ENCODE measurements around the gene CST7. TPM values are rescaled to one million over a fixed set of nuclear protein-coding genes. Genes with fewer than 3 reads are reported as not detected.

Gene CST7
- total RNA-seq, 1 donor from 2014 or later: not detected

DNA sequence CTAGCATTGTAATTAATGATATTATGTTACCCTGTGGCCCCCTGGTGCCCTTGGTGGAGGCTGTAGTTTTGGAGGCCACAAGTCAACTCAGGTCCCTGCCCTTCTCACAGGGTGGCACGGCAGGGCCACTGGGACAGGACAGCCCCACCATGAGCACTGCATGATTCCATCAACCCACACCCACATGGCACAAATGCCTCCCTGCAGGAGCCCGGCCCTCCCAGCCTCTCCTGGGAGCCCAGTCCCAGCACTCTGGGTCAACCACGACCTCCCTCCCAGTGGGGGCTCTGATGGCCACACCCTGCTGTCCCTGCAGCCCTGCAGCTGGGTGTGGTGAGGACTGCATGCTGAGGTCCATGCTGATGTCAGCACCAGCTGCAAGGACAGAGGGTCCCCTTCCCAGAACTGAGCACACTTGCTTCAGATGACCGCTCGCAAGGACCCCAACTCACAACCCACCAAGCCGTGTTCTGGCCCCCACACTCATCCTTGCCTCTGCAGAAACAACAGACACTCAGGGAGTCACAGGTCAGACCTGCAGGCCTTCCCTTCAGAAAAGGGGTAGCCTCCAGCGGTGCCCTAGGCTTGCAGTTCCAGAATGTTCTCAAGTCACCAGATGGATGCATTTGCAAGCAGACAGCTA, 15.7 kb upstream of the CST7 start:
- Histone ChIP-seq H3K4me1 (no peaks in the 10 kb centered on the region), H3K27ac (no peak overlapping the region), H3K4me3 (no peak overlapping the region), H3K27me3 (no peaks in the 10 kb centered on the region), H3K9me3 (no peaks in the 10 kb centered on the region), H3K36me3 (no peaks in the 10 kb centered on the region)
- intact Hi-C loops (cut with DNase I): no loop called here
- no peak for DNase-seq (ENCODE audit: low spot score in 2 of 2)
- no peak for TF ChIP-seq CTCF (IDR thresholded peaks at IDR 0.05)

DNA sequence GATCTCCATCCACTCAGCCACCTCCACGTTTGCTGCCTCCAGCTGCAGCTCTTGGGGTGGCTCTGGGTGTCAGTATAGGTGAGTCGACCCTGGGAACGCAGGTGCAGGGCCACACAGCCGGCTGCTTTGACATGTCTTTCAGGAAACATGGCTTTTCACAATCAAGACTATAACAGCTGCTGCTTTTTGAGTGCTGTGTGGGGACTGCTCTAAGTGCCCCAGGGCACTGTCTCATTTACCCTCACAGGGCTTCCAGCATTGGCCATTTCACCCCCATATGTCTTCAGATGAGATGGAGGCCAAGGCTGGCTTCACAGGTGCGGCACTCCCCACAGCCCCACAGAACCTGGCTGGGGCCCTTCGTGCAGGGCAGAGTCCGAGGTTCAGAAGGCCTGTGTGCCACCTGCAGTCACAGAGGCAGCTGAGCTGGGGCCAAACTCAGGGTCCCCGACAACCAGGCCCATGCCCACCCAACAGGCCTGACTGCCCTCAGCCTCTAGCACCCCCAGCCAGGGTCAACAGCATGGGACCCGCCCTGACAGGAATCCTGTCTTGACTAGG, 14.9 kb upstream of the CST7 start:
- DNase-seq (ENCODE audit: low spot score in 2 of 2): no peak
- Histone ChIP-seq H3K9me3 (no peaks in the 10 kb centered on the region), H3K27me3 (no peaks in the 10 kb centered on the region), H3K4me1 (no peaks in the 10 kb centered on the region), H3K36me3 (no peaks in the 10 kb centered on the region), H3K27ac (no peak overlapping the region), H3K4me3 (no peak overlapping the region)
- intact Hi-C loops (cut with DNase I): no loop called here
- TF ChIP-seq CTCF (IDR thresholded peaks at IDR 0.05): no peak

GRCh38 chr20:24934716-24935115, 14.4 kb upstream of the CST7 start:
- Histone ChIP-seq H3K4me3 (no peak overlapping the region), H3K27ac (no peak overlapping the region), H3K27me3 (no peaks in the 10 kb centered on the region), H3K4me1 (no peaks in the 10 kb centered on the region), H3K36me3 (no peaks in the 10 kb centered on the region), H3K9me3 (no peaks in the 10 kb centered on the region)
- DNase-seq (ENCODE audit: low spot score in 2 of 2): no peak
- no peak for TF ChIP-seq CTCF (IDR thresholded peaks at IDR 0.05)
- intact Hi-C loops (cut with DNase I): no loop called here

DNA sequence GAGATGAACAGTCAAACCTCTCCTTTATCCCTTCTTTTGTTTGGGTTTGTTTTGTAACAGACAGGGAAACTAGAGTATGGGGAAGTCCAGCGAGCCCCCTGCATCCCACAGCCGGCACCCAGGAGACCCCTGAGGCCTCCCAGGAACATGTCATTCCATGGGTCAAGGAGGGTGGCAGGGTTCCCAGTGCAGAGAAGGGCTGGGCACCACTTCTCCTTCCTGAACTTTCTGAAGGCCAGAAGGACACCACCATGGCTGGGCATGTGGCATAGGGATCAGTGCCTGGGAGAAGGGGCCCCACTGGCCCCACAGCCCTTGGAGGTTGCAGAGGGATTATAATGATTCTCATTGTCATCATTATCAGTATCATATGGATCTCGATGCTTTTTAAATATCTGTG, 13.9 kb upstream of the CST7 start:
- Histone ChIP-seq H3K4me3 (no peak overlapping the region), H3K4me1 (no peaks in the 10 kb centered on the region), H3K36me3 (no peaks in the 10 kb centered on the region), H3K27ac (no peak overlapping the region), H3K9me3 (no peaks in the 10 kb centered on the region), H3K27me3 (no peaks in the 10 kb centered on the region)
- intact Hi-C loops (cut with DNase I): no loop called here
- TF ChIP-seq CTCF (IDR thresholded peaks at IDR 0.05): no peak
- DNase-seq (ENCODE audit: low spot score in 2 of 2): no peak

DNA sequence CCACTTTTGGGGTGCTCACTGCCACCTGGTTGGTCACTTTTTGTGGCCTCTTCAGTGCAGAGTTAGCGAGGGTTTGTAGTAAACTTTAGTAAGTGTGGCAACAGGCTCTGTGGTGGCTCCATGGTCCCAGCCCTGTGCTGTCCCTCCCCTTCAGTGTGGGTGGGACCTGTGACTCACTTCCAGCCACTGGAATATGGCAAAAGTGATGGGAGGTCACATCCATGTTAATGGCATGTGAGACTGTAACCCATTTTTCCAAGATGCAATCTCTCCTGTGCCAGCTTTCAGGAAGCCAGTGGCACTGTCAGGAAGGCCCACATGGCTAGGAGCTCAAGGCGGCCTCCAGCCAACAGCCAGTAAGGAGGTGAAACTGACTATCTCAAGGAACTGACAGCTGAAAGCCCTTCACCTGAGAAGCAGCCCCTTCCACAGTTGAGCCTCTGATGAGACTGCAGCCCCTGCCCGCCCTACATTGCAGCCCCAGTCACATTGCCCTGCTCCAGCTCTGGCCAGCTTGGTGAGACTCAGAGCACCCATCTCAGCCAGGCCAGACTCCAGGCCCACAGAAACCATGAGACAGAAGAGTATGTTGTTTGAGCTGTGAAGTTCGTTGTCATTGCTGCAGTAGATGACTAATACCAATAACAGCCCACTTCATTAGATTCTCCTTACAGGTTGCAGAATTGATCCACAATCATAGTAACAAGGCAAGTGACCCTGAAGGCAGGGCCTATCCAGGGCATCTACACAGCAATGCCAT, 13.1 kb upstream of the CST7 start:
- H3K36me3 ChIP-seq: no peaks in the 10 kb centered on the region
- TF ChIP-seq CTCF (IDR thresholded peaks at IDR 0.05): no peak
- H3K9me3 ChIP-seq: peaks cover 0 to 2% of the 10 kb centered on the region in 2 donors
- H3K27ac ChIP-seq: no peak overlapping the region
- H3K27me3 ChIP-seq: no peaks in the 10 kb centered on the region
- no peak for DNase-seq (ENCODE audit: low spot score in 2 of 2)
- H3K4me1 ChIP-seq: no peaks in the 10 kb centered on the region
- intact Hi-C loops (cut with DNase I): no loop called here
- H3K4me3 ChIP-seq: no peak overlapping the region
